Measurements from ENCODE around the gene TMEM259.

Gene TMEM259

GRCh38 chr19:1020868-1021425 is at the start of gene TMEM259:
TSS of gene TMEM259 (minus strand) at chr19:1021123. CDS start at chr19:1020996, 127 bp downstream.
- DNase-seq = peak; percentile 98

- DNase-seq = no peak
Observed at GRCh38 chr19:1070576-1070930, 49.6 kb upstream of the TMEM259 start.

GRCh38 chr19:1069009-1069779 is 48.3 kb upstream of the TMEM259 start:
- DNase-seq = no peak

GRCh38 chr19:1068009-1069001 is 47.4 kb upstream of the TMEM259 start:
- DNase-seq = no peak

- DNase-seq = no peak
Observed at GRCh38 chr19:1067341-1067957, 46.5 kb upstream of the TMEM259 start.

- no peak for DNase-seq
Observed at GRCh38 chr19:1066748-1067340, 45.9 kb upstream of the TMEM259 start, which contains the start of gene ARHGAP45. TSS of gene ARHGAP45 (plus strand) at chr19:1067167. CDS start at chr19:1067406, 239 bp downstream.

- no peak for DNase-seq
Observed at GRCh38 chr19:1066251-1066747, 45.4 kb upstream of the TMEM259 start.

- DNase-seq = no peak
Observed at GRCh38 chr19:1065606-1066109, 44.7 kb upstream of the TMEM259 start.

- DNase-seq = peak; percentile 25
Observed at GRCh38 chr19:1064661-1065605, 44.0 kb upstream of the TMEM259 start.

- DNase-seq = no peak
Observed at GRCh38 chr19:1063909-1064660, 43.2 kb upstream of the TMEM259 start.

- no peak for DNase-seq
Observed at GRCh38 chr19:1063030-1063908, 42.3 kb upstream of the TMEM259 start.

GRCh38 chr19:1062387-1063029 is 41.6 kb upstream of the TMEM259 start:
- no peak for DNase-seq

- no peak for DNase-seq
Observed at GRCh38 chr19:1061987-1062386, 41.1 kb upstream of the TMEM259 start.

- no peak for DNase-seq
Observed at GRCh38 chr19:1060689-1061088, 39.8 kb upstream of the TMEM259 start.

- no peak for DNase-seq
Observed at GRCh38 chr19:1058112-1058511, 37.2 kb upstream of the TMEM259 start.

GRCh38 chr19:1057176-1057855 is 36.4 kb upstream of the TMEM259 start:
- DNase-seq = peak; percentile 39

- no peak for DNase-seq
Observed at GRCh38 chr19:1055886-1056620, 35.1 kb upstream of the TMEM259 start.
